GM18508 (cell line): ENCODE measurements around the gene ZNF536.

Experiments used
- ATAC-seq: cut with Tn5 transposase; IDR thresholded peaks from one replicate; pipeline ENCODE4 v1.9.1; 2021; ENCODE audit warnings: moderate number of reproducible peaks; ENCODE audit not compliant: insufficient read depth, unreplicated experiment

ZNF536 gene

GRCh38 chr19:30361107-30361447 lies 11.1 kb upstream of the ZNF536 start:
- ATAC-seq: no peak

- no peak for ATAC-seq
Observed at GRCh38 chr19:30361721-30362120, 10.5 kb upstream of the ZNF536 start.

GRCh38 chr19:30362156-30362754 lies 9.9 kb upstream of the ZNF536 start:
- ATAC-seq: no peak

- ATAC-seq: no peak
Observed at GRCh38 chr19:30363073-30363472, 9.1 kb upstream of the ZNF536 start.

- ATAC-seq: no peak
Observed at GRCh38 chr19:30364866-30365800, 7.1 kb upstream of the ZNF536 start.

GRCh38 chr19:30366282-30366681 lies 5.9 kb upstream of the ZNF536 start:
- ATAC-seq: no peak

GRCh38 chr19:30367006-30367405 lies 5.2 kb upstream of the ZNF536 start:
- ATAC-seq: no peak

- no peak for ATAC-seq
Observed at GRCh38 chr19:30367421-30367820, 4.8 kb upstream of the ZNF536 start.

GRCh38 chr19:30369833-30370232 lies 2.4 kb upstream of the ZNF536 start:
- ATAC-seq: no peak

GRCh38 chr19:30371161-30371836 lies 885 bp upstream of the ZNF536 start:
- no peak for ATAC-seq

GRCh38 chr19:30373593-30373992 lies 1.4 kb downstream of the ZNF536 start:
- no peak for ATAC-seq

GRCh38 chr19:30374539-30374864 lies 2.3 kb downstream of the ZNF536 start:
- no peak for ATAC-seq

- no peak for ATAC-seq
Observed at GRCh38 chr19:30374865-30375552, 2.8 kb downstream of the ZNF536 start.

- no peak for ATAC-seq
Observed at GRCh38 chr19:30375553-30376031, 3.4 kb downstream of the ZNF536 start.

GRCh38 chr19:30376272-30376671 lies 4.1 kb downstream of the ZNF536 start:
- ATAC-seq: no peak

GRCh38 chr19:30376826-30377425 lies 4.7 kb downstream of the ZNF536 start:
- ATAC-seq: no peak

GRCh38 chr19:30378701-30379100 lies 6.5 kb downstream of the ZNF536 start:
- no peak for ATAC-seq

- no peak for ATAC-seq
Observed at GRCh38 chr19:30379841-30380610, 7.8 kb downstream of the ZNF536 start.

- no peak for ATAC-seq
Observed at GRCh38 chr19:30381366-30381765, 9.2 kb downstream of the ZNF536 start.

GRCh38 chr19:30385174-30385573 lies 13.0 kb downstream of the ZNF536 start:
- ATAC-seq: no peak
